HuH-7 (cell line): Measurements from ENCODE around the gene TBC1D5.
A peak's percentile ranks its signal among the peaks of the same experiment; 100 is the strongest.
"Not testable (repeated sequence)": the region's sequence is repeated elsewhere in the genome, so short reads cannot be mapped to it uniquely, and the experiment has no call there.

Experiments
- DNase-seq: peaks from one replicate; pipeline ENCODE4 v3.0.0; 2011; ENCODE audit warnings: low spot score

Gene TBC1D5

GRCh38 chr3:17707813-17708543 is 34.5 kb downstream of the TBC1D5 start:
- DNase-seq, result no peak

GRCh38 chr3:17705991-17706390 is 36.4 kb downstream of the TBC1D5 start:
- DNase-seq, result not testable (repeated sequence)

DNA sequence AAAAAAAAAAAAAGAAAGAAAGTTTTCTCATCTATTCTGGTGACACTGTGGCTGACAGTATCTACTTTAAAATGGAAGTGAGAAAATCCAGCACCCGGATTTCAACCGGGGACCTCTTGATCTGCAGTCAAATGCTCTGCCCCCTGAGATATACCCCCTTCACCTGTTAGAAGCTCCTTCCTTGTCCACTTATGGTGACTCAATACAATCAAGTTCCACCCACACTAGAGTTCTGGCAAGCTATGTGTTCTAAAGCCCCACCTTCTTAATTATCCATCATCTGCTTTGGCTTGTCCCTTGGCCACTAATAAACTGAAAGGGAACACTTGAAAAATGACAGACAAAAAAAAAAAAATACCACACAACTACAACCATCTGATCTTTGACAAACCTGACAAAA is 42.6 kb downstream of the TBC1D5 start:
- DNase-seq, result not testable (repeated sequence)

DNA sequence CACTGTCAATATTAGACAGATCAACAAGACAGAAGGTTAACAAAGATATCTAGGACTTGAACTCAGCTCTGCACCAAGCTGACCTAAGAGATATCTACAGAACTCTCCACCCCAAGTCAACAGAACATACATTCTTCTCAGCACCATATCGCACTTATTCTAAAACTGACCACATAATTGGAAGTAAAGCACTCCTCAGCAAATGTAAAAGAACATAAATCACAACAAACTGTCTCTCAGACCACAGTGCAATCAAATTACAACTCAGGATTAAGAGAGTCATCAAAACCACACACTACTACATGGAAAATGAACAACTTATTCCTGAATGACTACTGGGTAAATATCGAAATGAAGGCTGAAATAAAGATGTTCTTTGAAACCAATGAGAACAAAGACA is 46.8 kb downstream of the TBC1D5 start:
- DNase-seq, result not testable (repeated sequence)

GRCh38 chr3:17693670-17693999 is 48.8 kb downstream of the TBC1D5 start:
- DNase-seq, result not testable (repeated sequence)

- DNase-seq, result peak; percentile 60
Observed at GRCh38 chr3:17692846-17693669, 49.4 kb downstream of the TBC1D5 start.

DNA sequence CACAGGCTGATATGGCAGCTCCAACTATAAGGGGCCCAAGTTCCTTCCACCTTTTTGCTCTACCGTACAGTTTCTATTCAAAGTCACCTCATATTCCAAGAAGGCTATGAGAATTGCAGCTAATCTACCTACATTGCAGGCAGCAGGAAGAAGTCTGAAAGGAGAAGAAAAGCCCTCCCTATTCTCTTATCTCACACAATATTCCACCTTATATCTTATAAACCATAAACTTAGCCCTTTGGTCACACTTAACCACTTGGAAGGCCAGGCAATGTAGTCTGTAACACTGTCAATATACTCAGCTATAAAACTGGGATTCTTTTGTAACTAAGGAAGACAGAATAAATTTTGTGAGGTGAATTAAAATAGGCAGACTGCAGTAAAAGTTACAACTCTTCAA is 54.9 kb downstream of the TBC1D5 start:
- no peak for DNase-seq

DNA sequence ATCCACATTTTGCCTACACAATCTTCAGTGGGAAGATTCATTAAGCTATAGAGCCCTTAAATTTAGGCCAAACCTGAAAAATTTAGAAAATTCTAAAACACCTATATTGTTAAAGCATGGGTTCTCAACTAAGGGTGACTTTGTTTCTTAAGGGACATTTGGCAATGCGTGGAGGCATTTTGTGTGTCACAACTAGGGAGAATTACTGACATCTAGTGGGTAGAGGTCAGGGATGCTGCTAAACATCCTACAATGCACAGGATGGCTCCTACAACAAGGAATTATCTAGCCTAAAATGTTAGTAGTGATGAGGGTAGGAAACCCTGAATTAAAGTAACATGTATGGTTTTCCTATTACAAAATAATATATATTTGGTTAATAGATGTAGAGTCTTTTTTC is 55.8 kb downstream of the TBC1D5 start:
- peak; percentile 22 for DNase-seq

GRCh38 chr3:17683542-17684207 is 58.8 kb downstream of the TBC1D5 start:
- no peak for DNase-seq

GRCh38 chr3:17680530-17680929 is 61.9 kb downstream of the TBC1D5 start:
- DNase-seq, result no peak

DNA sequence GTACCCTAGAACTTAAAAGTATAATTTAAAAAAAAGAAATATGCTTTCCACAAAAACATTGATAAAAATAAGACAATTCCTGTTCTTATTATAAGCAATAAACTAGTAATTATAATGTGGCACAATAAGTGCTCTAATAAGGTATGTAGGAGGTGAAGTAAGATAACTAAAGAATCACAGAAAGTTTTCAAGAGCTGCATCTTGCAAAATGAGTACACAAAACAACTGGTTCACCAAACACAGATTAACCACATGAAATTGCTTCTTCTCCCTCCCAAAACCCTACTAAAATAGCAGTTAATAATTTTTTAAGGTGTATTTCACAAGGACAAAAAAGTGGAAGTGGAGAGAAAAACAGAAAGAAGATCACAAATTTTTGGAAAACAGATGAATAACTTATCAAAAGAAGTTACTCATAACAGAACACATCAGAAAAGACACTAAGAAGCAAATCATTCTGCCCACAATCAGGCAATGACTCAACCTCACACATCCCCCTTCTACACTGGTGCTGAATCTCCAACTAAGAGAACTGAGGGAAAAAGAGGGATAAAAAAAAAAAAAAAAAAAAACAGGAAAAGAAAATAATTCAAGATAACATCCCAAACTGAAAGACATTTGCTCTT is 64.2 kb downstream of the TBC1D5 start:
- no peak for DNase-seq

GRCh38 chr3:17674082-17674686 is 68.2 kb downstream of the TBC1D5 start:
- DNase-seq, result no peak

DNA sequence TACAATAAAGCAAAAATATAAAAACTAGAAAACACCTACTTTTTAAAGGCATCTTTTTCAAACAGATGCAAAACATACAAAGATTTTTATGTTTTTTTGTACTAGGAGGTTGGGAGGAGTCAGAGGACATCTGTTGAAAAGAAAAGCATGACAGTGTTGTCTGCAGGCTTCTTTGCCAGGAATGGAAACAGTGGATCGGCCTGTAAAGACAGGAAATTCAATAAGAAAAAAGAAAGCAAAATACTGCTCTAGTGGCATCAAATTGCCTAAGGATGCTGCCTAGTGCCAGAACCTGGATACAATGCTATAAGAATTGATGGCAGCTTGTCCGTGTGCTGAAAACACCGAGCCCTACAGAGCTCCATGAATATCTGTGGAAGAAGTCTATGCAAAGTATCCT is 69.9 kb downstream of the TBC1D5 start:
- no peak for DNase-seq

DNA sequence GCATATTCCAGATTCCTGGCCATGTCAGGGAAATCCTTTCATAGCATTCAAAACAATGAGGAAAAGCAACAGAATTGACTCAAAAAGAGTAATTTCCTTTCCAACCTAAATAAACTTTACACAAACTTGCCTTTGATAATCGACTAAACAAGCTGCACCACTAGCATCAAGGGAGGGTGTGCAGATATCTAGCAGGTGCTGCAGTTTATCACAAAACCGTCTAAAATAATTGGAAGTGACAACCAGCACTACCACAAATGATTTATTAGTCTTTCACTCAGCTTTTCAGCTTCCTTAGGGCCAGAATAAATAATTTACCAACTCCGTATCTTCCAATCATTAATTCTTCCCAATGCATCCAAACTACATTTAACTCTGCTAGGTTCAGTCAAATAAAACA is 71.7 kb downstream of the TBC1D5 start:
- DNase-seq, result no peak

- no peak for DNase-seq
Observed at GRCh38 chr3:17664923-17665322, 77.5 kb downstream of the TBC1D5 start.

DNA sequence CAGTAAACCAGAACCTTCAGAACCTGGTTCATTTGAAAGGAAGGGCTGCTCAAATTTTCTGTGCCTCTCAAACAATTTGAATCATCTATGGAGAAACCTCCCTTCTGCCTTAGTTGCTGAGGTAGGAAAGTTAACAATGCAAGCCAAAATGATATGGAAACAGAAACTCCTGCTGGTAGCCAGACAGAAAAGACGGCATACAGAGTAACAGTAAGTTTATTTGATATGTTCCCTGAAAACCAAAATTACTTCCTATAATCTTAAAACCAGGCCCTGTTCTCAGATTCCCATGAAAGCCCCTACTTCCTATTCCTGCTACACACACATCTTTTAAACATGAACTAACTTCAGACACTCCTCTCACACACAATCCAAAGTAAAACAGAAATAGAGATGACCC is 86.2 kb downstream of the TBC1D5 start:
- no peak for DNase-seq

DNA sequence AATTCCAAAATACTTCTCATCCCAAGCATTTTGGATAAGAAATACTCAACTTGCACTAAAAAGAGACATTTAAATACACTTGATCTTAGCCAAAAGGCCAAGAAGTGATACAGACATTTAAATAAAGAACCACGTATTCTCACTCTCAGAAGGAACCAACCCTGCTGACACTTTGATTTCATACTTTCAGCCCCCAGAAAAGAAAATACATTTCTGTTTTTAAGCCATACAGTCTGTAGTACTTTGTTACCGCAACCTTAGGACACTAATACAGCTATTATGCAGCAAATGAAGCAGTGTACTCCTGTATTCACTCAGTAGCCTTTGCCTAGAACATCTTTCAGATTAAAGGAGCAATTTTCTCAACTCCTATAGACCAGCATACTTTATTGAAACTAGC is 86.7 kb downstream of the TBC1D5 start:
- DNase-seq, result no peak

- not testable (repeated sequence) for DNase-seq
Observed at GRCh38 chr3:17649748-17650147, 92.7 kb downstream of the TBC1D5 start.

GRCh38 chr3:17648630-17649355 is 93.6 kb downstream of the TBC1D5 start:
- DNase-seq, result not testable (repeated sequence)

DNA sequence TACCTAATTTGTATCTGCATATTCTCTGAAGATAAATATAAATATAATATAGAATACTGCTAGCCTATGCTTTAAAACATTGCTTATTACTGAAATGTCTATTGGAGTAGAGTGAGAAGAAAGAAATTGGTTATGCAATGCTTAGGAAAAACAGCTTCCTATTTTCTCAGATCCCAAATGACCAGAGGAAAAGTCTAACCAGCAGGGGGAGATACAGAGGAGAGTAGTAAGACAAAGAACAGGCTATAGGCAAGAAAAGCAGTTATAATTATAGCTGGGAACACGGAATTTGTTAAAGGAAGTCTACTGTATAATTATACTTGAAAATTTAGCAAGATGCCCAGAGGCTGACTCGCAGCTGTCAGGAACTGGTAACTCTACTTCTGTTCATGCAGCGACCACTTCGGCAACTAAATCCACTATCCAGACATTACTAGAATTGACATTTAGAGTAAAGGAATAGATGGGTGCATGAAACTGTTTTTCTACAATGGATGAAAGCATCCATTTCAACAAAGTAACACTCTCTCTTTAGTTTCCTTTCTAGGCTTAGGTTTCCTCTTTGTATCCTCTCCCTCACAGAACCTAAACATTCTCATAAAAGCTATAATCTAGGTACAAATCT is 97.2 kb downstream of the TBC1D5 start:
- DNase-seq, result peak; percentile 52

DNA sequence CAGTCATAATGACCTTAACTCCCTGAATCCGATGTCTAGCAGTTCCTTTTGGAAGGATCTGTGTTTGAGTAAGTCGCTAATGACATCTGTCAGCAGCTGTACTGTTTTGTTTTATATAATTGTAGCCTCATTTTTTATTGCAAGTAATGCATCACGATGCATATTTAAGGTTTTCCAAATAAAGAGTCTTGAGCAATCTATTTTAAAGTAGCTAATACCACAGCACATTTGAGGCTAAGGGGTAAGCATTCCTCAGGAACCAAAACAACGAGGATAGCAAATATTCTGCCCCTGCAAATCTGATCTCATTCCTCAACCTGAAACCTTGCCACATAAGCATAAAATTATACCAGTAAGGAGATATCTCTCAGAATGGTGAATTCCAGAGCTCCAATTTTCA is 98.7 kb downstream of the TBC1D5 start:
- no peak for DNase-seq
